HG02973 (cell line): ENCODE data around the gene ECHDC1.
"Not testable (repeated sequence)": the region's sequence is repeated elsewhere in the genome, so short reads cannot be mapped to it uniquely, and the experiment has no call there.

Source experiments
- ATAC-seq: cut with Tn5 transposase; IDR thresholded peaks from one replicate; pipeline ENCODE4 v1.9.1; 2021; ENCODE audit warnings: moderate library complexity; ENCODE audit not compliant: unreplicated experiment

Gene ECHDC1, protein sequence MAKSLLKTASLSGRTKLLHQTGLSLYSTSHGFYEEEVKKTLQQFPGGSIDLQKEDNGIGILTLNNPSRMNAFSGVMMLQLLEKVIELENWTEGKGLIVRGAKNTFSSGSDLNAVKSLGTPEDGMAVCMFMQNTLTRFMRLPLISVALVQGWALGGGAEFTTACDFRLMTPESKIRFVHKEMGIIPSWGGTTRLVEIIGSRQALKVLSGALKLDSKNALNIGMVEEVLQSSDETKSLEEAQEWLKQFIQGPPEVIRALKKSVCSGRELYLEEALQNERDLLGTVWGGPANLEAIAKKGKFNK

DNA sequence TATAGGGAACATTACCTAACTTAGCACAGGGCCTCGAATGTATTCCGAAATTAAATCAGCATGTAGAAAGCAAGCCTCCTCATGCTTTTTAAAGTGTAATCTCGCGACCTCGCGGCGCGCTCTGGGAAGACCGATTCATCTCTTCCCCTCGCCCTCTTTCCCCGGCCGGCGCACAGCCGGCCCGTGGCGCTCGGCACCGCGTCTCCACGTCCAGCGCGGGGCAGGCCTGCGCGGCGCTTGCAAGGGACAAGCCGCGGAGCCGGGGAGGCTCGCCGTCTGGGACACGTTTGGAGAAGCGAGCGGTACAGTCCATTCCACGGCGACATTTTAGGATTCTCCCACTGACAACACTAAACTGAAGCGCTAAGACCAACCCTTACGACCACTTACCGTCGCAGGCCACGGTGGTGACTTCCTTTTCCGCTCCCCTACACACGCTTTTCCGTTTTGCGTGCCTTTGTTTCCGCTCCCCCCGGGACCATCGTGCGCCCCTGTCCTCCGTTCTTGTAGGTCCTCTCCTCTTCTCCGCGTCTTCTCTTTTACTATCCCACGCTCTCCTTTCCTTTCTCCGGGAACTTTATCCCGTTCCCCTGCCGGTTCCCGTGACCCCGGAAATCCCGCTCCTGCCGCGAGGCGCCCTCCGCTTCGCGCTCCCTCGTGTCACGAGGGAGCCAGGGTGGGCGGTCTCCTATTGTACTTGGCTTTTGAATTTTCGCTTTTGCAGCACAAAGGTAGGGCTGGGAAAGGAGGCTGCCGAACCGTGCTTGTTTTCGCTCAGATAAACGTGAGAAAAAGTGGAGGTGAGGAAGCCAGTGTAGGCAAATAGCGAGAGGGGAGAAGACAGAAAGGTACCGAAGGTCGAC is at the start of gene ECHDC1:
ECHDC1 (minus strand) TSS at position 664 of the 863 bp plus-strand sequence. CDS start 12,581 bp downstream, outside the sequence.
- peak; percentile 62 for ATAC-seq

DNA sequence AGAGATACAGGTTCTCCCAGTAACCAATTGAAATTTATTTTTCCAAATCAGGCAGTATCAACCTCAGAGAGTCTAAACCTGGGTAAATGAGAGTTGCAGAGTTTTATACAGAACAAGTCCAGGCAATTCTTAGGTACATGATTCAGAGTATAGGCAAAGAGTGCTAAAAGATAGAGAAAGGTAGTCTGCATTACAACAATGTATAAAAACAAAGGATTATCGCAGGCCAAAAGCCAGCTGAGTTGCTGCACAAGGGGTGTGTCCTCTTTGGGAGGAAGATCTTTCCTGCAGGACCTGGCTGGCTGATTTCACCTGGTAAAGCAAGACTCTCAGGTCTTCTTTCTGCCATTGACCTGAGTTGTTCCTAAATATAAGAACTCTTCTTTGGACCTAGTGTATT is 48.9 kb upstream of the ECHDC1 start:
- no peak for ATAC-seq

DNA sequence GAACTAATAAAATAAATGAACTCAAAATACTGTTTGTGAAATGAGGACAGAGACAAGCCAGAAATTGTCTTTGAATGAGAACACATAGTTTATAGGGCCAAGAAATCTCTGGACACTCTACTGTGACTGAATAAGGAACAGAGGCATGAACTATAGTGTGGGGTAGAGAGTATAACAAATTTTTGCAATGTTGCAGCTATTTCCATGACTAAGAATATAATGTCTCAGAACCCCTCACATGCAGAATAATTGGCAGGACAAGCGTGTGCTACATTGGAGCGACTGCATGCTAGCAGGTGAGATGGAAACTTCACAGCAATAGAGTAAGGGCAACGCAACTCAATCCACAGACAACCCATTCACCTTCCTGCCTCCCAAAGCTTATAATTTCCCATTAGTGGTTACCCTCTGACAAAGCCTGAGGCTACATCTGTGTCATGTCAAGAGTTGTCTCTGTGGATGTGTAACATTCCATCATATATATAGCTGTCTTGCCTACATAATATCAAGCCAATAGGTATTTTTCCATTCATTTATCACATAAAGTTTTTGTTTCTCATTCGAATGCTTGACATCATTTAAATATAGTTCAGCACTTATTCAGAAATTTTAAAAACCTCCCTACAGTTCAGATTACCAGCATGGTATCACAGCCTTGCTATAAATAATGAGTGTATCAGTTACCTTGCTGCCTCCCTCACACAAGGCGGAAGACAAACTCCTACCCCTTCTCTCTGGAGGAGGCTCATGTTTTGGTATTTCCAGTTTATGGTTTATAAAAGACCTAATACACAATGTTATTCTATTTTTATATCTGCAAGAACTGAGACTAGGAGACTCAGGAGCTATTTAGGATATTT is 47.9 kb upstream of the ECHDC1 start:
- no peak for ATAC-seq

DNA sequence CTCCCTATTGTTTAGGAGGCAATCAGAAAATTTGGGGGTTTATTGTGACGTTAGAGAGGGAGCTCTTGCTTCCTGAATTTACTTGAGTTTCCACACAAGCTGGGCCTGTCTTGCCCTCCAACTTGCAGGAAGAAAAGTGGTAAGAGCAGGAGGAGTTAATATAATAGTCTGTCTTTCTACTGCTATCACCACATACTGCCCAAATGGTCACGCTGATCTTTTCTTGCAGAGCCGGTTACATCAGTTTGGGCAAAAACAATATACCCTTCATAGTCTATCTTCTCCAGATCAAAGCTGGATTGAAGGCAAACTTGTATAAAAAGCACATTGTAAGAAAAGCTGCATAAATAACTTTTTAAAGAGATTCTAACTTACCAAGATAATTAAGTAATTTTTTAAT is 46.3 kb upstream of the ECHDC1 start:
- ATAC-seq: no peak

DNA sequence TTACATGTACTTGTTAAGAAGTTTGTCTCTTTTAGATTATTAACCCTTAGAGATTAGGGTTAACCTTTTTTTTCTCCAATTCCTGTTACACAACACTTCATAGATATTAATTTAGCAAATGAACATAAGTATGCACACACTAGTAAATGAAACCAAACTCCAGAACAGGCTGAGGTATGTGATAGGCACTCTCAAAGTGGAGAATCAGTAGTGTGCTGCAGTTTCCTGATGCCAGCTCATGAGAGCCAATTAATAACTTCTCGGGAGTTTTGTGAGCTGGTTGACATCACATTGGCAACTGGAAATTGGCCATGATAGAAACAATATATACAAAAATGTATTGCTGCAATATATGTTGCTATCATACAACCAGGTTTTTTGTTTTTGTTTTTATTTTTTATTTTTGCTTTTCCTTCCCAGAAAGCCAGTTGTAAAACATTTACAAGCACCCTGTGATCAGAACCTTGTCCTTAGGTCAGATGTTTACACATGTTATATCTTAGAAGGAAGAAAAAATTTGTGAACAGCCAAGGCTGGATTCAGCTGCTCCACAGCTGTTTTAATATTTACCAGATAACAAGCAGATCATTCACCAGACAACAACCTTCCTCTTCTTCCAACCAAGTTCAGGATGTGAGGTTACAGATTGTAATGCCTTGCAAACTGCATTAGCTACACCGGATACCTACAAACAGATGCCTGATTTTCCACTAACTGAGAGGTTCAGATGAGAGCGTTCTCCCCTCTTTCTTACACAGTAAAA is 42.4 kb upstream of the ECHDC1 start:
- no peak for ATAC-seq

DNA sequence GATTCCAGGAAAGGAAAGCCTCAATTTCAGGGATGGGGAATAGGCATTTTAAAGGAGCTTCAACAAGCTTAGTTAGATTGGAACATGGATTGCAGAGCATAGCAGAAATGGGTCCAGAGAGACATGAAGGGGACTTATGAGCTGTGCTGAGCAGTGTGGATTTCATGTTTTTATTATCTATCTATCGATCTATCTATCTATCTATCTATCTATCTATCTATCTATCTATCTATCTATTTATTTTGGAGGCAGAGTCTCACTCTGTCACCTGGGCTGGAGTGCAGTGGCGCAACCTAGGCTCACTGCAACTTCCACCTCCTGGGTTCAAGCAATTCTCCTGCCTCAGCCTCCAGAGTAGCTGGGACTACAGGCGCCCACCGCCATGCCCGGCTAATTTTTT is 41.4 kb upstream of the ECHDC1 start:
- ATAC-seq: not testable (repeated sequence)

DNA sequence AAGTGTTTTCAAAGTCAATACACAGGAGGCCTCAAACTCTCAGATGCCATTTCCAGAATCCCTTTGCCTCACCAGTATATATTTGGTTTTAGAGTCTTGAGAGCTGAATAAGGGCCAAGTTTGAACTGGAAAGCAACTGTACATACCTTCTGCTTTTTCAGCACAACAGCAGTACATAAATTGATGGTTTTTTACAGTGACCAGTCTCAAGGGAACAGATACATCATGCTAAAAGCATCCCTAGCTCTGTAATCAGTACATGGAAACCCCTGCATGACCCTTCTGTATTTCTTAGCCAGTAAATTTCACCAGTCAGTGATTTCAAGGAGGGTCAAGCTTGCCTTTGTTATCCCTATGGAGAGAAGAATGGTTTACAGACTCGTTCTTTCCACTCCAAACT is 40.6 kb upstream of the ECHDC1 start:
- no peak for ATAC-seq

DNA sequence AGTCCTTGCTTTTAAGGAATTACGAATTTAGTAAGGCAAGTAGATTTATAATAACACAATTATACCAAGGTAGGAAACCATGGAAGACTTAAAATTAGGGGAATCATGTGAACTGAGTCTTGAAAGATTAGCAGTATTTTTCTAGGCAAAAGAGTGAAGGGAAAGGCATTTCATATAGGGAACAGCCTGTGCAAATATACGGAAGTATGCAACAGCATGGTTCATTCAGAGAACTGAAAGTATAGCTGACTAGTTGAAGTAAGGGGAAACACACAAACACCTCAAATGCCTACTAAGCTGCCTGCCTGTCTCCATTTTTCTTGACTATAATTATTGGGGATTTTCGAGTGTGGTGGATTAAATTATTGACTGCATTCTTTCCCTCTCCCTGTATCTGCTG is 39.0 kb upstream of the ECHDC1 start:
- no peak for ATAC-seq

DNA sequence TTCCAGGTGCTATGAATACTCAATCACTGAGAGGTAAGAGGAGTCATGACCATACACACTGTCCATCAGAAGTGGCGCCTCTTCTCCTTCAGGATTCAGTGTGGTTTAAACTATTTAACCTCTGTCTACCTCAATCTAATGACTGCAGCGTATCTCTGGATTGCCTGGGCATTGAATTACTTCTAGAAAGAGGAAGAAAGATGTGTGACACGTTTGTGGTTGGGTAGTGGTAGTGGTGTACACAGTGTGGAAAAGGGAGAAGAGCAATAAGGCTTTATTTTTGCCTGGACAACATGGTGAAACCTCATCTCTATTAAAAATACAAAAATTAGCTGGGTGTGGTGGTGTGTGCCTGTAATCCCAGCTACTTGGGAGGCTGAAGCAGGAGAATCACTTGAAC is 38.0 kb upstream of the ECHDC1 start:
- no peak for ATAC-seq

DNA sequence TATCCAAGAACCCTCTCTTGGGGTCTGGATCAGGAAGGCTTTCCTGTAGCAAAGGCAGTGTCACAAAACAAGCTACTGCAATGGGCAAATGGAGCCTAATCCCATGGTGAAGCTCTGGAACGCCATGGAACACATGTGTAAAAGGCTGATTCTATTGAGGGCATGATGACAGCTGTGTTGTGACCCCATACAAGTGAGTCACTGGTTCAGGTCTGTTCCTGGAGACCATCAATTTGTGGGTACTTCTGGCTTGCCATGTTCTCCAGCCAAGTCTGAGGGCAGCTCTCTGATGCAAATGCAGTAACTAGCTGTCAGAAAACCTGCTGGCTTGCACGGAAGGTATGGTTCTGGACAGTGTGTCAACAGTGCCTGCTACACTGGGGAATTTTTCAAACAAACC is 33.3 kb upstream of the ECHDC1 start:
- ATAC-seq: no peak

DNA sequence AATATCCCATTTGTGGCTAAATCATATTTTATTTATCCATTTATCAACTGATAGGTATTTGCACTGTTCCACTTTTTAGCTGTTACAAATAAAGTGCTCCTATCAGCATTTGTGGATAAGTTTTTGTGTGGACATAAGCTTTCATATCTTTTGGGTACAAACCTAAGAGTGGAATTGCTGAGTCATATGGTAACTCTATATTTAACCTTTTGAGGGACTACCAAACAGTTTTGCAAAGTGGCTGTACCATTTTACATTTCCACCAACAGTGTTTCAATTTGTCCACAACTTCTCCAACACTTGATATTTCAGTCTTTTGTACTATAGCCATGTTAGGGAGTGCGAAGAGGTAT is 23.6 kb upstream of the ECHDC1 start:
- no peak for ATAC-seq

DNA sequence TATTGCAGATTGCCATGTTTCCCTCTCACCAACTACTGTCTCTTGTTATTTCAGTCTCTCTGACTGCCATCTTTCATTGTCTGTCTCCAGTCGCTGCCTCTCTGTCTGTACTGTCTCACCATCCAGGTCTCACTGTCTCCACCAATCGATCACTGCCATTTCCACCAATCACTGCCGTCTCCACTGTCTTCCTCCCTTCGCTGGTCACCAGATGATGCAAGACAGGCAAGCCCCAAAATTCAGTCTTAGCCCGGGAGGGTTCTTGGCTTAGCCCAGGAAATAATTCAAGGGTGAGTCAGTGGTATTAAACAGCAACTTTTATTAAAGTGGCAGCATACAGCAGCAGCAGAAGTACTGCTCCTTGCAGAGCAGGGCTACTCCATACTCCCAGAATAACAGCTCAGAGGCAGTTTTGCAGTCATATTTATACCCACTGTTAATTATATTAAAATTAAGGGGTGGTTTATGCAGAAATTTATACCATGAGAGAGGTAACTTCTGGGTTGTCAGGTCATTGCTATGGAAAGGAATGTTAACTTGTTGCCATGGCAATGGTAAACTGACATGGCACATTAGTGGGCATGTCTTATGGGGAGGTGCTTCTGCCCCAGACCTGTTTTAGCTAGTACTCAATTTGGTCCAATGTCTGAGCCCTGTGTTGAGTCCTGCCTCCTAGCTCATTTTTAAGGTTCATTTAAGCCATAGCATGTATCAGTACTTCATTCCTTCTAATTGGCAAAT is 23.0 kb upstream of the ECHDC1 start:
- ATAC-seq: no peak

DNA sequence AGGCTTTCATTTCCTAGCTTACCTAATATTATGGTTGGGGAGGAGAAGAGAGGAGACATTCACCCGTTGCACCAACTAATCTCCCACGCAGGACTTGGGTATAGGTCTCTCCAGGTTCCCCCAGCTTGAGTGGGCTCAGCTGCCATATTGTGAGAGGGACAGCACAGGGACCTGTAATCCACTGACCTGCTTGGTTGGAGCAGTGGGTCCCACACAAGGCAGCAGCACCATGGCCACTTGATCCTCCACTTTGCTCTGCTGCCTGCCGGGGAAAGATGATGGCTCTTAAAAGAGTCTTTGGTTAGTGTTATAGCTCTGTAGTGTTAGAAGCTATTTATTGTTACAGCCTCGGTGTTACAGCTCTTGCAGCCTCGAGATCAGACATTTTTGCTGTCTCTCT is 22.5 kb upstream of the ECHDC1 start:
- ATAC-seq: no peak

DNA sequence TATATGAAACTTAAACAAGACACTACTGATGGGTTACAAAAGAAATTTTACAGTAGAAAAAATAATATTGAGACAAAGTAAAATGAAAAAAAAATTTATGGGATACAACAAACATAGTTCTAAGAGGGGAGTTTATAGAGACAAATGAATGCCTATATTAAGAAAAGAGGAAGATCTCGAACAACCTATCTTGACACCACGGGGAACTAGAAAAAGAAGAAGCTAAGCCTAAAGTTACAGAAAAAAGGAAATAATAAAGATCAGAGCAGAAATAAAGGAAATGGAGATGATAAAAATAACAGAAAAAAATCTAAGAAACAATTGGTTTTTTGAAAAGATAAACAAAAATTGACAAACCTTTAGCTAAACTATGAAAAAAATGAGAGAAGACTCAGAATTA is 9.1 kb upstream of the ECHDC1 start:
- ATAC-seq: no peak

DNA sequence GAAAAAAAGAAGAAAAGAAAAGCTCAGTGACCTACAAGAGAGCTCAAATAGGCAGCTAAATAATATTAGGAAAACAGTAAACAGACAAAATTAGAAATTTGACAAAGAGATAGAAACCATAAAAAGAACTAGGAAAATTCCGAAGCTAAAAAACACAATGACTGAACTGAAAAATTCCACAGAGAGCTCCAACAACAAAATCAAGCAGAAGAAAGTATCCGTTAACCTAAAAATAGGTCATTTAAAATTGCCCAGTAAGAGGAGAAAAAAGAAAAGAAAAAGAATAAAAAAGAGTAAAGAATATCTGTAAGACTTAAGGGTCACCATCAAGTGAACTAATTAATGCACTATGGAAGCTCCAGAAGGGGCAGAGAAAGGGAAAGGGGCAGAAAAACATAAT is 6.6 kb upstream of the ECHDC1 start:
- ATAC-seq: no peak

DNA sequence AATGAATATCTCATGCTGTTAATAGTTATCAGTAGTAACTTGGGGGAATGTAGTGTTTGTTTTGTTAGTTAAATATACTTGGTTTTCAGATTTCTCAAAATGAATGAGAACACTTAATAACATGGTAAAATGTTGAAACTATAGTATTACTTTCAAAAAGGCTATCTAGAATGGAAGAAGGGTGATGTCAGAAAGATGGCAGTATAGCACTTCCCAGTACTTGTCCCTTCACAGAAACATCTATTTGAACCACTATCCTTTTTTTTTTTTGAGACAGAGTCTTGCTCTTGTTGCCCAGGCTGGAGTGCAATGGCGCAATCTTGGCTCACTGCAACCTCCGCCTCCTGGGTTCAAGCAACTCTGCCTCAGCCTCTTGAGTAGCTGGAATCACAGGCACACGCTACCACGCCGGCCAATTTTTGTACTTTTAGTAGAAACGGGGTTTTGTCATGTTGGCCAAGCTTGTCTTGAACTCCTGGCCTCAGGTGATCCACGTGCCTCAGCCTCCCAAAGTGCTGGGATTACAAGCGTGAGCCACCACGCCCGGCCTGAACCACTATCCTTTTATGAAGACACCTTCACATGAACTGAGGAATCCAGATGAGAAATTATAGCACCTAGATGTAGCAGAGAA is 4.7 kb upstream of the ECHDC1 start:
- ATAC-seq: no peak

DNA sequence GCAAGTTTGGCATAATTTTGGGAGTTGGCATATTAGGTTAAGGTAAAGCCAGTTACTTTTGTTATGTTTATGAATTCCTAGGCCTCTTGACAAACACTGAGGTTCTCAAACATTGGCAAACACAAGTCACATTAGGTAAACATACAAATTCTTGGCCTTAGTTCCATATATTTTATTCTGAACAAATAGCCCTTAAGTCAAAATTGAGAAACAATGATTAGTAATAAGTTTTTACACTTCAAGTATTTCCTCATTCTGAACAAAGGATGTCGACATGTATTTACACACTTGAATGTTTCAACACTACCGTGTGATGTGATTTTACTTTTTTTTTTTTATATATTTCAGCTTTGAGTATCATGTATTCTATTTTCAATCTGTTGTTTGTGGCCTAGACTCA is 3.8 kb upstream of the ECHDC1 start:
- no peak for ATAC-seq

DNA sequence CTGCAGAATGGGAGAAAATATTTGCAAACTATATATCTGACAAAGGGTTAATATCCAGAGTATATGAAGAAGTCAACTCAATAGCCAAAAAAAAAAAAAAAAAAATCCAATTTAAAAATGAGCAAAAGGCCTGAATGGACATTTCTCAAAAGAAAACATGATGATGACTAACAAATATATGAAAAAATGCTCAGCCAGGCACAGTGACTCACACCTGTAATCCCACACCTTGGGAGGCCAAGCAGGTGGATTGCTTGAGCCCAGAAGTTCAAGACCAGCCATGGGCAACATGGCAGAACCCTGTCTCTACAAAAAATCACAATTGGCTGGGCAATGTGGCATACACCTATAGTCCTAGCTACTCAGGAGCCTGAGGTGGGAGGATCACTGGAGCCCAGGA is 2.1 kb upstream of the ECHDC1 start:
- no peak for ATAC-seq

DNA sequence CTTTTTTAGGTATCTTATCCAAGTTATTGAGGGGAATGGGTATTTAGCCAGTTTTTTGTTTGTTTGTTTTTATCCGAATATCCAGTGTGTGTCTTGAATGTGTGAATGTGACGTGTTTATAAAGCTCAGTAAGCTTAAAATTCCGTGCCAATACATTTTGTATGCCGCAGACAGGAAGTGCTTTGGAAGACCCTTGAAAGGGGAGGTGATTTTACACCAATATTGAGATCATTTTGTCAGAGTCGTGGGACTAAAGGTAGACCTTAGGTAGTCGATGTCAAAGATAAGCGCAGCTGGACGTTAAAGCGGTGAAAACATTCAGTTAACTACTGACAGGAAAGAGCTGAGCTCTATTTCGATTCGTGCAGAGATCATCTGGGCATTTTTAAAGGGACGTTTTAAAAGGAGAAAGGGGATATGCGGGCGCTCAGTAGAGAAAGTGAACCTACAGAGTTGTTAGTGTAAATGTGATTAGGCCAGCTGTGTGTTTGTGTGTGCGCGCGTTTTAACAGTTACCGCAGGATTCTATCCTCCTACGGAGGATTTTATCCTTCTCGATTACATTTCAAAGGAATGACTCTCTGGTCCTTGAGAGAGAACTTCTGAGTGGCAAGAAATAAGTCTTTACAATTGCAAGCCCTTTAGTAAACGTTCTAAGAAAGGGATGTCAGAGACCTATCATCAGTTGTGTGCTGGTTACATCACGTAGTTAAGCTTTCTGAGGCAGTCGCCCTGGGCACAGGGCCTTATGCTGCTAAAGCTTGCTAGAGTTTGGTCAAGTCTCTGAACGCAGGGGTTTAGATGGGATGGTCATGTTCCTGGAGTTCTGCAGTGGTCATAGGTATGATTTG is 625 bp upstream of the ECHDC1 start:
- ATAC-seq: no peak
